Right renal pelvis (tissue), 4 donors: ENCODE data around the gene TRIM41. TPM values are rescaled to one million over a fixed set of nuclear protein-coding genes. Genes with fewer than 3 reads are reported as not detected.
"Not testable (repeated sequence)": the region's sequence is repeated elsewhere in the genome, so short reads cannot be mapped to it uniquely, and the experiment has no call there.

Experiments
- DNase-seq, 4 donors: peaks; one replicate each; pipeline ENCODE4 v3.0.0-alpha.2; 2013; ENCODE audit warnings: low read depth in 4 of 4, low spot score in 3 of 4, missing footprints in 1 of 4
- polyA plus RNA-seq, 4 donors: library from polyadenylated mRNA; unstranded; fragments of 120-200 nt; gene quantifications; one replicate each; pipeline ENCODE4 v1.2.1, GENCODE V29; 2013; ENCODE audit not compliant: insufficient read length in 4 of 4

TRIM41 gene
- polyA plus RNA-seq: 10 to 100 TPM; 32.1 to 36.3 (median 32.9) TPM

DNA sequence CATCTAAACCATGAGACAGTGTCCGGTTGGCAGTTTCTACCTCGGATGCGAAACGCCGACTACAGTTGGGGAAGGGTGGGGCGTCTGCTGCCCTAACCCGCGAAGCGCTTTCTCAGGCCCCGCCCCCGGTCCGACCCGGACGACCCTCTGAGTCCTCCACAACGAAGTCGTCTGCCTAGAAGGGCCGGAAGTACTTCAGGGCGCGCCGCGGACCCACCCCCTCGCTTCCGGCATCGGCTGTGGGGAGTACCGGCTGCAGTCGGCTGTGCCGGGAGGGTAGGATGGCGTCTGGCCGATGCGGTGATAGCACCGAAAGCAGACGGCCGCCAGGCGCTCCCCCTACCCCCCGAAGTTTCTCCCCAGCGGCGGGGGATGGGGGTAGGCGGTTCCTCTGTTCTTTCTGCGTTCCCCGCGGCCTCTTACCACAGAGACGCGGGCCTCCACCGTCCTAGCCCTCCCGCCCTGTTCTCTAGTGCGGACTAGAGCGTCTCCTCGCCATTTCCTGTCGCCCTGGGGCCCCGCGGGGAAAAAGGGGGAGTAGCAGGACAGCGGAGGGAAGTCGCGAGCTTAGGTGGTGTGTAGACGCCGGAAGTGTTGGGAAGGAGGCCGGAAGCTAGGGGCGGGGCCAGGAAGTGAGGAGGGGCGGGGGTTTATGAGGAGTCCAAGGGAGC, at the start of gene TRIM41:
TRIM41 (plus strand) TSS at position 224 of the 671 bp plus-strand sequence. CDS start 719 bp downstream, outside the sequence.
- peak; percentile 91 to 96 (median 94) for DNase-seq

DNA sequence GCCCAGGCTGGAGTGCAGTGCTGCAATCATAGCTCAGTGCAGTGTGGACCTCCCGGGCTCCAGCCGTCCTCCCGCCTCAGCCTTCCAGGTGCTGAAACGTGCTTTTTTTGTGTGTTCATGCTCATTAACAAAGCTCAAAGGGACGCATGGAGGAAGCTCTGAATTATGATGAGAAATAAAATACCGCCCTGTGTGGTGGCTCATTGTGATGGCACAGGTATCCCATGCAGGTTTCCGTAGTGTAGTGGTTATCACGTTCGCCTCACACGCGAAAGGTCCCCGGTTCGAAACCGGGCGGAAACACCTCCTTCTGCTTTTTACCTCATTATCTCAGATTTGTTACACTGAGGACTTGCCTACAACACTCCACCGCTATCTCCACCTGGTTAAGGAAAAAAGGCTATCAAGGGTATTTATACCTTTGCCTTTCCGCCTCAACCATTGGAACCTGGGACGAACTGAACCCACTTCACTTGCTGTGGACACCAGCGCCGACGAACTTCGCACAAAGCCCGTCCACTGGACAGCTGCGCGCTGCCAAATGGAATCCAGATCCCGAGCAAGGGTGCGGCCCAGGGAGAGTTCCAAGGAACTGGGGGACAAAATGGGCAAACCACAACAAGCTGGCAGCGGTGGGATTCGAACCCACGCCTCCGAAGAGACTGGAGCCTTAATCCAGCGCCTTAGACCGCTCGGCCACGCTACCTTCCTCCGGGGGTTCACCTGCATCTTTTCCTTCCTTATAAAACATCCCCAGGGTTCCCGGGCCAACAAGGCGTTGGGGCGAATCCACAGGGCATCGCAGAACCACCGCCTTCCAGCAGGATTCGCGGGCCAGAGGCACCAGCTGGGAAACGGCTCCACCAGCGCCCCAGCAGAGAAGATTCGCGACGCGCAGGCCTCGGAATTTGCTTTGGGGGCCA, 49.4 kb upstream of the TRIM41 start:
- no peak for DNase-seq

DNA sequence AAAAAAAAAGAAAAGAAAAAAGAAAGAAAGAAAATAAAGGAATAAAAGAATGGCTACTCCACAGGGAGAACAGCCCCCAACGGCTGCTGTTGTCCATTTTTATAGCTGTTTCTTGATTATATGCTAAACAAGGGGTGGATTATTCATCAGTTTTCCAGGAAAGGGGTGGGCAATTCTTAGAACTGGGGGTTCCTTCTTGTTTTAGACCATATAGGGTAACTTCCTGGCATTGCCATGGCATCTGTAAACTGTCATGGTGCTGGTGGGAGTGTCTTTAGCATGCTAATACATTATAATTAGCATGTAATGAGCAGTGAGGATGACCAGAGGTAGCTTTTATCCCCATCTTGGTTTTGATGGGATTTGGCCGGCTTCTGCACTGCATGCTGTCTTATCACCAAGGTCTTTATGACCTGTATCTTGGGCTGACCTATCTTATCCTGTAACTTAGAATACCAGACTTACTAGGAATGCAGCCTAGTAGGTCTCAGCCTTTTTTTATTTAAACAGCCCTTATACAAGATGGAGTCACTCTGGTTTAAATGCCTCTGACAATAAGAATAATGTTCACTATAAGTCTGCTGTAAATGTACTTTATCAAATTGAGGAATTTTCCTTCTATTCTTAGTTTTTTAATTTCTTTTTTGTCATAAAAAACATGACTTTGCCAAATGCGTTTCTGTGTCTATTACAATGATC, 46.7 kb upstream of the TRIM41 start:
- no peak for DNase-seq

DNA sequence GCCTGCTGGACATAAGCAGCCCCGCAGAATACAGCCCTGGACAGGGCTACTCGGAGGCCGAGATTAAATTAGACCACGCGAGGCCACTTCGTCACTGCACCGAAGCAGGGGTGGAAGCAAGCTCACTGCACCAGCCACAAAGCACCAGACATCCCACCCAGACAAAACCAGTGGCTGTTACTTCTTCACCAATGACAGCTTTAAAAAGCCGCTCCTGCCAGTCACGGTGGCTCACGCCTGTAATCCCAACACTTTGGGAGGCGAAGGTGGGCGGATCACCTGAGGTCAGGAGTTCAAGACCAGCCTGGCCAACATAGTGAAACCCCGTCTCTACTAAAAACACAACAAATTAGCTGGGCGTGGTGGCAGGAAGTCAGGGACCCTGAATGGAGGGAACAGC, 45.5 kb upstream of the TRIM41 start:
- not testable (repeated sequence) for DNase-seq

DNA sequence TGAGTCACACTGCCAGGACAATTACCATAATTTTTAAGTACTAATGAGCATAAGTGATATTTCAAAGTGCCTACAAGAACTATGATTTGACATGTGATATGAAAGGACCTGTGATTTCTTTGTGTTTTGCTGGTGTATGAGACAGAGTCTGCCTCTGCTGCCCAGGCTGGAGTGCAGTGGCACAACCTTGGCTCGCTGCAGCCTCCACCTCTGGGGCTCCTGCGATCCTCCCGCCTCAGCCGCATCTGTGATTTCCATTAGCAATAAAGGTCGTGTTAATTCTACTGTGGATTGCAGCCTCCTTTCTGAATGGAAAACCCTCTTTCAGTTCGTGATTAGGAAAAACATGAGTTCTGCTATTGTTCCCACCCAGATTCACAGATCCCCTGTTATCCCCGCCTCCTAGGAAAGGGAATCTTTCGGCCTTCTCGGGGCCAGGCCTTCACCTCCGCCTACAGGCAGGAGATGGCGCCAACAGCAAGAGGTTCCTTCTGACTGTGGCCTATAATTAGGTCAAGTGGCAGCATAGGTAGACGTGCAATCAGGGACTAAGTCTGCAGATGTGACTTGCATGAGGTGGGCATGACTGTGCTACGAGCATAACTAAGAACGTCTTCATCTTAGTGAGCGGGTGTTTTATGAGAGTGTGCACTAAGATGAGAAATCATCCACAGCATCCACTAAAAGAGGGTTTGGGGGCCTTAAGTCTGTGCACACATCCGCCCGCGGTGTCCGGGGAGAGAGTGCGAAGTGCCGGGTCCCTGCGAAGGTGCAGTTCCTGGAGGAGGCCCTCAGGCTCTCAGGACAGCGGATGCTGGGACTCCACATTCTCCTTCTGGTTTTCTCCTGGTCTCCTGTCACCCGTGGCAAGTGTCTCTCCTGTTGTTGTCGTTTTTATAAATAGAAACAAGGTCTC, 41.2 kb upstream of the TRIM41 start:
- DNase-seq: no peak

DNA sequence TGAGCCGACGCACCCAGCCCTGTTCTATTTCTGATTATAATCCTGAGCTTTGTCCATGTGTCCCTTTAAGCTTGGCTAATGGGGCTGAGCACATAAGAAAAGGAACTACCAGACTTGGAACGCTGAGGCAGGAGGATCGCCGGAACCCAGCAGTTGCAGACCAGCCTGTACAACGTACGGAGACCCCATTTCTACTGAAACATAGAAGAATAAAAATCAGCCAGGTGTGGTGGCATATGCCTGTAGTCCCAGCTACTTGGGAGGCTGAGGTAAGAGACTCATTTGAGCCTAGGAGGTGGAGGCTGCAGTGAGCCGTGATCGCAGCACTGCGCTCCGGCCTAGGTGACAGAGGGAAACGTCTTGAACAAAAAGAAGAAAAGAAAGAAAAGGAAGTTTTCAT, 40.4 kb upstream of the TRIM41 start:
- DNase-seq: no peak

DNA sequence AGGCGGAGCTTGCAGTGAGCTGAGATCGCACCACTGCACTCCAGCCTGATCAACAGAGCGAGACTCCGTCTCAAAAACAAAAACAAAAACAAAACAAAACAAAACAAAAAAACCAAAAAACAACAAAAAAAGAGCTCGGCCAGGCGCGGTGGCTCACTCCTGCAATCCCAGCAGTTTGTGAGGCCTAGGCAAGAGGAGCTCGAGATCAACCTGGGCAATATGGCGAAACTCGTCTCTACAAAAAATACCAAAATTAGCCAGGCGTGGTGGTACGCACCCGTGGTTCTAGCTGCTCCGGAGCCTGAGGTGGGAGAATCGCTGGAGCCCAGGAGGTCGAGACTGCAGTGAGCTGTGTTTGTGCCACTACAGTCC, 38.2 kb upstream of the TRIM41 start:
- no peak for DNase-seq

DNA sequence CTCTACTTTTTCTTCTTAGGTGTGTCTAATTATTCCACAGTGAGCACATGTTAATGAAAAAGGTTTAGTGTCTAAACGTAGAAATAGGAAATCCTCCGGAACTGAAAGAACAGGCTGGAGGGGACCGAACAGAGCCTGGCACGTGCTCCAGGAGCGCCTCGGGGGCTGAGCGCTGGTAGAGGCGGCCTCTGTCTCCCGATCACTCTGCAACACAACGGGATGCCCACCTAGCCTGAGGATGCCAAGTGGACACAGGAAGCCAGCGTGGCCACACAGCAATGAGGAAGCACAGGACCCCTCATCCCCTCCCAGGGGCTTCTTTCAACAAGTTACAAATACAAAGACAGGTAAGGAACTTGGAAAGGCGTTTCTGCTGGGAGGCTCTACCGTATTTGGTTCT, 37.5 kb upstream of the TRIM41 start:
- DNase-seq: no peak

DNA sequence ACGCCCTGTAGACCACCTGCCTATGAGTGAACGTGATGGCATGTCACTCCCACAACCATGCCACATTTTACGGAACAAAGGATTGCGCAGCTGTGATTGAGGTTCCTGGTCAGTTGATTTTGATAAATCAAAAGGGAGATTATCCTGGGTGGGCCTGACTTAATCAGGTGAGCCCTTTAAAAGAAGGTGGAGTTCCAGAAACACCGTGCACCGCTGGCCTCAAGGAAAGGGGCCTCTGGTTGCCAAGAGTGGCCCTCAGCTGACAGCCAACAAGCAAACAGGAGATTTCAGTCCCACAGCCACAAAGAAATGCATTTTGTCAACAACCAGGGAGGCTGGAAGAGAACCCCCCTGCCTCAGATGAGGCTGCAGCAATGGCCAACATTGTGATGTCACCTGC, 37.1 kb upstream of the TRIM41 start:
- no peak for DNase-seq

DNA sequence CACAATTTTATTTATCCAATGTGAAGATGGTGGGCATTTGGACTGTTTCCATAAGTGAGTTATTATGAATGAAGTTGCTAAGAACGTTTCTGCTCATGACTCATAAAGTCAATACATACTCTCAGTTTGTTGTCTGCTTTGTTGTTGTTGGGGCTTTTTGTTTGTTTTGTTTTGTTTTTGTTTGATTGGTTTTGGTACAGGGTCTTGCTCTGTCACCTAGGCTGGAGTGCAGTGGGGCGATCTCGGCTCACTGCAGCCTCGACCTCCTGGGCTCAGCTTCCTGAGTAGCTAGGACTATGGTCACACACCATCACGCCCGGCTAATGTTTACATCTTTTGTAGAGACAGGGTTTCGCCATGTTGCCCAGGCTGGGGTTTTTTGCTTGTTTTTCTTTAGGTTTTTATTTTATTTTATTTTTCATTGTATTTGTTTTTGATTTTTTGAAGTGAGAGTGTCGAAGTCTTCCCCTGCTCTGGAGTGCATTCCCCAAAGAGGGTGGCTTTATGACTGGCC, 36.0 kb upstream of the TRIM41 start:
- no peak for DNase-seq

DNA sequence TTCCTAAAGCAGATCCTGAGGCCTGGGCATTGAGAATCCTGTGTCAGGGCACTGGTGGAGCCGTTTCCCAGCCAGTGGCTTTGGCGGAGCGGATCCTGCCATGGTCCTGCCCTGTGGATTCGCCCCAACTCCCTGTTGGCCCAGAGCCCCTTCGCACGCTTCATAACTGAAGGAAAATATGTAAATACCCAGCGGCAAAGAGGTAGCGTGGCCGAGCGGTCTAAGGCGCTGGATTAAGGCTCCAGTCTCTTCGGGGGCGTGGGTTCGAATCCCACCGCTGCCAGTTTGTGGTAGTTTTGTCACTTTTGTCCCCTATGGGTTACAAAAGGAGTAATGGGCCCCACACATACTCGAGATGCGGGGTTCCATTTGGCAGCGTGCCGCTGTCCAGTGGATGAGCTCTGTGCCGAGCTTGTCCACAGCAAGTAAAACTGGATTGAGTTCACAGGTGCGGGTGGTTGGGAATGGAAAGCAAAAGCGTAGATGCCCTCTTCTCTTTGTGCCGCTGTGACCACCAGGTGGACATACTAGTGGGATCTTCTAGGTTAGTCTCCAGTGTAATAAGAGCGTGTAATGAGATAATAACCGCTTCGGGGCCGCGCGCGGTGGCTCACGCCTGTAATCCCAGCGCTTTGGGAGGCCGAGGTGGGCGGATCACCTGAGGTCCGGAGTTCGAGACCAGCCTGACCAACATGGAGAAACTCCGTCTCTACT, 35.4 kb upstream of the TRIM41 start:
- DNase-seq: no peak

DNA sequence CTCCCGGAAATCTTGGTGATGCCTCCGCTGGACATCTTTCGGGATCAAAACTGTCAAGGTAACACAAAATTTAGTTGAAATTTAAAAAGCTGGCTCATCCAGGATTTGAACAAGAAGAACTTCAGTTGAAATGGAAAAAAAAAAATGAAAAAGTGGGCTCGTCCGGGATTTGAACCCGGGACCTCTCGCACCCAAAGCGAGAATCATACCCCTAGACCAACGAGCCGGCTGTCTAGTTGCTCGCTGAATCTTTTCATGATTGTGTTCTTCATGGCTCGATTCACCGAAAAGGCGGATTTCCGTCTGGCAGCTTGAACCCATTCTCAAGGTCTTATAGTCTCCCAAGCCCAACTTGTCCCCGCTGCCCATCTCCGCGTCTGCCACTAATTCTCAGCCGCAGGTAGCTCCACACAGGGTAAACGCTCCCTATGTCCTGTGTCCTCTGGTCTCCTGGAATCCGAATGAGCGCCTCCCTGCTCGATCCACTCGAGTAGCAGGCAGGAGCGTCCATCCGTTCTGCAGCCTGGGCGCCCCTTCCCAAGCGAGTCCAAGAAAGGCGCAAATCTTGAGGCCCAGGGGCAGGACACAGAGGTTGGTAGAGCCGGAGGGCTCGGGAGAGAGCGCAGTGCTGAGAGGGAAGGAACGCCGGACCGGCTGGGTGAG, 34.2 kb upstream of the TRIM41 start:
- DNase-seq: no peak

DNA sequence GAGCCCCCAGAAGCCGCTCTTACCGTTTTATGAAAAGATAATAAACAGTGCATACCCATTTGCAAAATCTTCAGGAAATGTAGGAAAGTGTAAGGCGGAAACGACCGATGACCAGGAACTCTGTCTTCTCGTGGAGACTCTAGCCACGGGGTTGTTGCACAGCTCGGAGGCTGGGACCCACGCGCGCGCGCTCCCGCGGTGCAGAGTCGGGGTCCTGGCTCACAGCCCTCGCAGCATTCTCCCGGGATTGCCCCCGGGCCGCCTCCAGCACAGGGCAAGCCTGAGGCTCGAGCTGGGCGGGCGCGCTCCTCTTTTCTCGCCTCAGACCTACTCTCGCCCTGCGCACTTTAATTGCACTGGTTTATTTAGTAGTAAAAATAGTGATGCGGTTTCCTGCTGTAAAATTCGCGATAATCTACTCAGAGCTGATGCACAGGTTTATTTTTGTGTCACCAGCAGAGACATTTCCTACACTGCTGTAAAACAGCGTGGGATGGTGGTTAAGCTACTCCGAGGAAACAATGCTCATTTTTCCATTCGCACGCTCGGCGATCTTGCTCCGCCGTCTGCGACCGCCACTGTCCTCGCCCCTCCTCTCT, 33.6 kb upstream of the TRIM41 start:
- no peak for DNase-seq

DNA sequence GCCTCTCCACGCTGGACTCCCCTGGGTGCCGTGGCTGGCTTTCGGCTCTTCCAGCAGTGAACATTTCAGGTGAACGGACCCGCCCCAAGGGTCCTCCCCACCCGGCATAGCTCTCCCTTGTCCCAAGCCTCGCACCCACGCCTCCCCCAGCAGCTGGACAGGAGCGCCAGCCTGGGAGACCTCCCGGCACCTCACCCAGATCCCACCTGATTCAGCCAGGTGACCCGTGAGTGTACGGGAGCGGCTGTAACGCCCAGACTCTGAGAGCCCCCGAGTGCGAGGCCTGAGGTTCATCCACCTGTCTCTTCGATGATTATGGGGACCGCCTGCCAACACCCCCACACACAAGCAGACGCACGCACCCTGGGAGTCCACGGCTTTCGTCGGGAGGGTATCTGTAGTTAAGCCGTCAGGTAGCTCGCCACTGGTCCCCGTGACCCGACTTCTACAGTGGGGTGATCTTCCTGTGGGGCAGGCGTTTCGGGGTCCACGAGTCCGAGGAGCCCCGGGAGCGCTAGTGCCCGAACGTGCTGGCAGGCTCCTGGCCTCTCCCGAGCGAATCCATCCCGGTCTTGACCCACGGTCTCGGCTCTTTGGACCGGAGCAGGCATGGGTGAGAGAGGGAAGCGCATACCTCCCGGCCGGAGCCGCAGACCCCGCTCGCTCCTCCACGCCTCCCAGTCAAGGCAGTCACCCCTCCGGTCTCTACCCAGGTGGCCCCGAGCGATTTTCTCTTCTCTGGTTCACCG, 32.9 kb upstream of the TRIM41 start:
- no peak for DNase-seq

DNA sequence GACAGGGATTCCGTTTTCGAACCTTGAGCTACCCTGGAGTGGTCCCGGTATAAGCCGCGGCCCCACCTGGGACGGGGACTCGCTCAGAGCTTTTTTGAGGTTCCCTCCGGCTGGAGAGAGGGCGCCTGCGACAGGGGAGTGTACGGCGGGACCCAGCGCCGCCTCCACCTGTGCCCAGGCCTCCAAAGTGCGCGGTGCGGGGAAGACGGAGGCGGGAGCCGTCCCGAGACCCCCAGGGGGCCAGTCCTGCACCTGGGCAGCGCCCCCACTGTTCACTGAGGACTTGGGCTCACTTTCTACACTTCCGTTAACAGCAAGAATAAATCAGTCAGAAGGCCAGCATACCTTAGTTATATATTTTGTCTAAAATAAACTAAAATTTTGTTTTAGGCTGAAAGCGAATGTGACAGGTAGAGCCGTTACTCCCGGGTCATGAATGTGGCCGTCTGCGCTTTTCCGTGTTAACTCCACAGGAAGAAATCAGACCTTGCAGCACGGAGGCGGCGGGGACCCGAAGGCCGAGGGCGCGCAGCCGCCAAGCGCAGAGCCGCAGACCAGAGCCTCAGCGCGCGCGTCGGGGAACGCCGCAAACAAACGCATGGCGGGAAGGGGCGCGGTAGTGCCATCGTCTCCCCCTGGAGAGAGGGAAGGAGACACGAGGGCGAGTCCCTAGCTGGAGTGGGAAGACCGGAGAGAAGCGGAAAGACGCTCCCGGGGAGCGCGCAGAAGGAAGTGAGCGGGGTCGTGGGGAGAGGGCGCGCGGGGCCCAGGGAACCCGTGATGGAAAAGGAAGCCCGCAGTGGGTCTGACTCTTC, 32.2 kb upstream of the TRIM41 start:
- DNase-seq: no peak

DNA sequence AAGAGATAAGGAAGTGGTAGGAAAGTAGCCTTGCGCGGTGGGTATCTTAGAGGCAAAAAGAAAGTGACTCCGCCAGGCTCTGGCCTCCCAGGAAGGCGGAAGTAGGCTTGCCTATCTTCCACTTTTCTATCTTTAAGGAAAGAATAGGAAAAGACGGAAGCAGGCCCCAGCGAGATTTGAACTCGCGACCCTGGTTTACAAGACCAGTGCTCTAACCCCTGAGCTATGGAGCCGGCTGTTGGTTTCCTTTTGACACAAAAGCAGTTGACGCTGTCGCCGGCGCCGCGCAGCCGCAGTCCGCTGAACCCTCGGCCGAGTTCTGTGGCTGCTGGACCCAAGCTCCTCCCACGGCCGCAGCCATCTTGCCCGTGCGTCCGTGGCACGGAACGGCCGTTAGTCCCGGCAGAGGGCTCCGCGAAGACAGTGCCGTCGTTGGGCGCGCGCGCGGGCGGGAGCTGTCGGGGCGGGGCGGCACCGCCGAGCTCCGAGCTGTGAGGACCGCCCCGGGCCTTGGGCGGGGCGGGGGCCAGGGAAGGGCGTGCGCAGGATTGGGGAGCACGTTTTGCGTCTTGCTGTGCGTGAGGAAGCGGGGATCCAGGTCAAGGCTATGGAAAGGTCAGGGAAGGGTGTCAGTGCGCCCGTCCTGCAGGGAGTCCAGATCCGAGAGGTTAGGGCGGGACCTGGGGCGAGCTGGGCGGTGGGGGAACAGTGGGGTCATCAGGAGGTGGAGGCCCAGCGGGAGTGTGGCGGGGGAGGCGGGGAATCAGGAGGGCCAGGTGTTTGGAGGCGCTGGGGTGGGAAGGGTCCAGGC, 31.4 kb upstream of the TRIM41 start:
- peak; percentile 88 to 92 (median 90) for DNase-seq
